Esophagus (tissue), 2 donors: Measurements from ENCODE around the gene NENF. TPM values are rescaled to one million over a fixed set of nuclear protein-coding genes. Genes with fewer than 3 reads are reported as not detected.
"Not testable (repeated sequence)": the region's sequence is repeated elsewhere in the genome, so short reads cannot be mapped to it uniquely, and the experiment has no call there.

Source experiments
- H3K27ac ChIP-seq, 2 donors: one replicate each; pipeline ENCODE4 v1.5.1; 2013; ENCODE audit warnings: low read depth in 2 of 2, mild to moderate bottlenecking in 2 of 2, inconsistent platforms in 1 of 2, low read length in 1 of 2, moderate library complexity in 1 of 2
- H3K27me3 ChIP-seq, 2 donors: one replicate each; pipeline ENCODE4 v1.6.1; 2013; ENCODE audit warnings: low read length in 2 of 2, control low read depth in 1 of 2, mild to moderate bottlenecking in 1 of 2; ENCODE audit not compliant: insufficient read depth in 2 of 2, control insufficient read depth in 1 of 2
- H3K36me3 ChIP-seq, 2 donors: one replicate each; pipeline ENCODE4 v1.6.1; 2013; ENCODE audit warnings: low read length in 1 of 2; ENCODE audit not compliant: control insufficient read depth in 2 of 2, insufficient read depth in 2 of 2
- H3K4me1 ChIP-seq, 2 donors: one replicate each; pipeline ENCODE4 v1.6.1; 2013; ENCODE audit warnings: low read length in 1 of 2; ENCODE audit not compliant: control insufficient read depth in 2 of 2, insufficient read depth in 2 of 2
- H3K4me3 ChIP-seq, 2 donors: one replicate each; pipeline ENCODE4 v1.5.1; 2013; ENCODE audit warnings: low read length in 2 of 2, mild to moderate bottlenecking in 2 of 2, low read depth in 1 of 2, moderate library complexity in 1 of 2
- H3K9me3 ChIP-seq, 2 donors: one replicate each; pipeline ENCODE4 v1.6.1; 2013; ENCODE audit warnings: mild to moderate bottlenecking in 2 of 2, low read depth in 1 of 2, low read length in 1 of 2, moderate library complexity in 1 of 2; ENCODE audit not compliant: control insufficient read depth in 2 of 2, insufficient read depth in 1 of 2
- WGBS, 2 donors: extraction: QIAGEN DNeasy Blood & Tissue Kit; methylation state at CpG; one replicate each; pipeline ENCODE4 v1.1.7; 2013; 5-methylcytosine and 5-hydroxymethylcytosine counted together
- polyA plus RNA-seq, 2 donors: library from polyadenylated mRNA; stranded (reverse); fragments of 200-250 nt; gene quantifications; one replicate each; pipeline ENCODE4 v1.2.3, GENCODE V29; 2013
- donor health status: healthy with polysubstance abuse.
- donor health status: Bipolar disorder and iron deficiency.

The NENF gene
- polyA plus RNA-seq = 10 to 100 TPM; 38.5 to 39.9 TPM

DNA sequence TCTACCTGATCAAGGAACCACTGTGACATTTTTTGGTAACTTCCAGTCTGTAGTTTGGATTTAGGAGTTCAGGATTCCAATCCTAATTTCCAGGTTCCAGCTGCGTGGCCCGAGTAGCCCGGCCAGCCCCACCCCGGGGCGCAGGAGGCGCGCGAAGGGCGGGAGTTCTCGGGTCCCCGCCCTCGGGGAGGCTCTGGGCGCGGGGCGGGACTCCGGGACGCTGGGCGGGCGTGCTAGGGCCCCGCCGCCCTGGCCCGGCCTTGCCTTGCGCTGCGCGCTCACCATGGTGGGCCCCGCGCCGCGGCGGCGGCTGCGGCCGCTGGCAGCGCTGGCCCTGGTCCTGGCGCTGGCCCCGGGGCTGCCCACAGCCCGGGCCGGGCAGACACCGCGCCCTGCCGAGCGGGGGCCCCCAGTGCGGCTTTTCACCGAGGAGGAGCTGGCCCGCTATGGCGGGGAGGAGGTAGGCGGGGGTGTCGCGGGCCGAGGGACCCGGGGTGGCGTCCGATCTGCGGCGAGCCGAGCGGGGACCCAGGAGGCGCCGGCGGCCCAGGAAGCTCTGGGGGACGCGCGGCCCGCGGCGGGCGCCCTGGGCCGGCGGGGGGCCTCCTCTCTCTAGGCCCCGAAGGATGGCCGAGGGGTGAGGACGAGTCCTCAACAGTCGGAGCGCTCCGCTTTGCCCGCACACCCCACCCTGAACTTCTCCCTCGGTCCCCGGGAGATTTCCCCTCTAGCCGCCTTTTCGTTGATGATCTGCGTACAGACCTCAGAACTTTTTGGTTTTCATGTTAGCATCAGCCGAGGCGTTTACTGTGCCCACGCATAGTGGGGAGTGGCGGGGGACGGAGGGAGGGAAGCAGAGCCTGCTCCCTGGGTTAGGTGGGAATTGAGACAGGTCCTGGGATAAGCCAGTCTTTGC is at the start of gene NENF:
TSS of gene NENF (plus strand) at position 260 of the 916 bp plus-strand sequence. CDS start at position 284, 24 bp downstream.
- Histone ChIP-seq H3K4me3 (peak within 1 kb of the TSS; percentile 78 to 92), H3K27me3 (no peaks in the 10 kb centered on the region), H3K9me3 (no peaks in the 10 kb centered on the region), H3K36me3 (no peaks in the 10 kb centered on the region), H3K27ac (peak within 1 kb of the TSS; percentile 66 to 85), H3K4me1 (no peaks in the 10 kb centered on the region)
- WGBS, 2 donors = 1% methylated on average over 63 to 86 of the region's 86 CpGs

DNA sequence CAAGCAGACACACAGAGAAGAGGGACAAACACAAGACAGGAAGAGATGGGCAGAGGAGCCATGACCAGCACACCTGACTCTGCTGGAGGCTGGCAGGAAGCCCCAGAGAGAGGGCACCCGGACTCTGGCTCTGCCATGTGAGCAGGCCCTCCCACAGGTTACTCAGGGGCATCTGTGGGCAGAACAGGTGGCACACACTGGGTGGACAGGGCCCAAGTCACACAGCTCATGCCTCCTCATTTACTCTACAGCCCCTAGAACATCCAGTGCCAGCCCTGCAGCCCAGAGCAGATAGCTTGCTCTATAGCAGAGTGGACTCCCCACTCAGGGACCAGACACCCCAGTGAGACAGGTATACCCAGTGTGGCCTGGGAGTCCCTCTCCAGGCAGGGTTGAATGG is 46.7 kb upstream of the NENF start:
- Histone ChIP-seq H3K27ac (no peak overlapping the region), H3K4me3 (no peak overlapping the region), H3K4me1 (no peaks in the 10 kb centered on the region), H3K27me3 (no peaks in the 10 kb centered on the region), H3K36me3 (peaks cover 13 to 21% of the 10 kb centered on the region in 2 donors), H3K9me3 (no peaks in the 10 kb centered on the region)
- WGBS, 2 donors = 57 to 87% methylated on average over 1 of the region's 1 CpG

DNA sequence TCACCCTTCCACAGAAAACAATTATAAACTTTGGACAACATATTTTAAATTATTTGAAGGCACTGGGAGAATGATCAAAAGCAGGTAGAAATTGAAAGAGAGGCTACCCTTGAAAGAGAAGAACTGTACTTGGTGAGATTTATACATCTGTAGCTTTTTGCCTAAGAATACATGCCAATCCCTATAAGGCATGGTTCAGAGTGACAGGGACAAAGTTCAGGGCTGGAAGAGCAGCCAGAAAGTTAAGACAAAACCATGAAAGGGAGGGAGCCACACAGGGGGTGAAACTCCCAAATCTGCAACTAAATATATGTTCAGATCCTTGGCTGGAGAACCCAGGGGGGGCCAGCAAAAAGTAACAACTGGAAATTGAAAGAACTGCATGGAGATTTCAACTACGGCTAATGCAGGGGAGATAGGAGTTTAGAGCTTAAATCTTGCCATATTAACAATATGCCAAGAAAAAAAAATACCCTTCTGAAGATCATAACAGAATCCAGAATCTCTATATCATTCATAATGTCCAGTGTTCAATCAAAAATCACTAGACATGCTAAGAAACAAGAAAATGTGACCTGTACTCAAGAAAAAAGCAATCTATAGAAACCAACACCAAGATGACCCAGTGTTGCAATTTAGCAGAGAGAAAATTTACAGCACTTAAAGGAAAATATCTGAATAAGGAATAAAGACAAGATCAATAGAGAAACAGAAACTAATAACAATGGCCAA is 43.6 kb upstream of the NENF start:
- H3K4me1 ChIP-seq = no peaks in the 10 kb centered on the region
- no peak overlapping the region for H3K4me3 ChIP-seq
- no peaks in the 10 kb centered on the region for H3K9me3 ChIP-seq
- no peak overlapping the region for H3K27ac ChIP-seq
- peaks cover 13 to 17% of the 10 kb centered on the region in 2 donors for H3K36me3 ChIP-seq
- WGBS, 2 donors = 100% methylated on average over 1 of the region's 1 CpG
- no peaks in the 10 kb centered on the region for H3K27me3 ChIP-seq

DNA sequence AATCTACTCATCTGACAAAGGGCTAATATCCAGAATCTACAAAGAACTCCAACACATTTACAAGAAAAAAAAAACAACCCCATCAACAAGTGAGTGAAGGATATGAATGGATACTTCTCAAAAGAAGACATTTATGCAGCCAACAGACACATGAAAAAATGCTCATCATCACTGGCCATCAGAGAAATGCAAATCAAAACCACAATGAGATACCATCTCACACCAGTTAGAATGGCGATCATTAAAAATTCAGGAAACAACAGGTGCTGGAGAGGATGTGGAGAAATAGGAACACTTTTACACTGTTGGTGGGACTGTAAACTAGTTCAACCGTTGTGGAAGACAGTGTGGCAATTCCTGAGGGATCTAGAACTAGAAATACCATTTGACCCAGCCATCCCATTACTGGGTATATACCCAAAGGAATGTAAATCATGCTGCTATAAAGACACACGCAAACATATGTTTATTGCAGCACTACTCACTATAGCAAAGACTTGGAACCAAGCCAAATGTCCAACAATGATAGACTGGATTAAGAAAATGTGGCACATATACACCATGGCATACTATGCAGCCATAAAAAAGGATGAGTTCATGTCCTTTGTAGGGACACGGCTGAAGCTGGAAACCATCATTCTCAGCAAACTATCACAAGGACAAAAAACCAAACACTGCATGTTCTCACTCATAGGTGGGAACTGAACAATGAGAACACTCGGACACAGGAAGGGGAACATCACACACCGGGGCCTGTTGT is 36.9 kb upstream of the NENF start:
- H3K36me3 ChIP-seq, H3K27me3 ChIP-seq, H3K9me3 ChIP-seq, H3K4me3 ChIP-seq, H3K4me1 ChIP-seq, H3K27ac ChIP-seq: not testable (repeated sequence)
- 94 to 97% methylated on average over 5 of the region's 6 CpGs for WGBS, 2 donors

DNA sequence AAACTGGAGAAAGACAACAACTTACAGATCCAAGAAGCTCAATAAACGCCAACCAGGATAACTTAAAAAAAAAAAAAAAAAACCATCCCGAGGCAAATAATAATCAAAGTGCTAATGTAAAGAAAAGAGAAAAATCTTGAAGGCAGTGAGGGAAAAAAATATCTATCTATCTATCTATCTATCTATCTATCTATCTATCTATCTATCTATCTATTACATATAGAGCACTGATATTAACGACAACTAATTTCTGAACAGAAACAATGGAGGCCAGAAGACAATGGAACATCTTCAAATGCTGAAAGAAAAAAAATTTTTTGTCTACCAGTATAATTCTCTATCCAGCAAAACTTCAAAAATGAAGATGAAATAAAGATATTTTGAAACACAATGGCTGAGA is 36.1 kb upstream of the NENF start:
- Histone ChIP-seq H3K27ac (no peak overlapping the region), H3K36me3 (no peaks in the 10 kb centered on the region), H3K4me1 (no peaks in the 10 kb centered on the region), H3K9me3 (no peaks in the 10 kb centered on the region), H3K4me3 (no peak overlapping the region), H3K27me3 (no peaks in the 10 kb centered on the region)
- 99% methylated on average over 3 of the region's 3 CpGs for WGBS, 2 donors

DNA sequence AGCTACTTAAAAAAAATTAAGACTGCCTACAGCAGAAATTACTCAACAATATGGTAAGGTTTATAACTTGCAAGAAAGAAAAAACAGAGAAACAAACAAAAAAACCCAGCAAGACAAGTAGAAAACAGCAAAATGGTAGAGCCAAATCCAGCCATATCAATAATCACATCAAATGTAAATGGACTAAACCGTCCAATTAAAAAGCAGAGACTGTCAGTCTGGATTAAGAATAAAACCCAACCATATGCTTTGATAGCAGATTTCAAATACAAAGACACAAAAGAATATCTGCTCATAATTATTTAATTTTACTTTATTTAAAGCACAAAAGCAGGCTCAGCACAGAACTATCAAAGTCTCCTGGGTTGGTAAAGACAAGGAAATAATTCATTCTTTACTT is 35.5 kb upstream of the NENF start:
- 95 to 100% methylated on average over 1 of the region's 1 CpG for WGBS, 2 donors
- H3K4me1 ChIP-seq = no peaks in the 10 kb centered on the region
- H3K9me3 ChIP-seq = no peaks in the 10 kb centered on the region
- H3K4me3 ChIP-seq = no peak overlapping the region
- H3K27me3 ChIP-seq = no peaks in the 10 kb centered on the region
- no peaks in the 10 kb centered on the region for H3K36me3 ChIP-seq
- no peak overlapping the region for H3K27ac ChIP-seq

DNA sequence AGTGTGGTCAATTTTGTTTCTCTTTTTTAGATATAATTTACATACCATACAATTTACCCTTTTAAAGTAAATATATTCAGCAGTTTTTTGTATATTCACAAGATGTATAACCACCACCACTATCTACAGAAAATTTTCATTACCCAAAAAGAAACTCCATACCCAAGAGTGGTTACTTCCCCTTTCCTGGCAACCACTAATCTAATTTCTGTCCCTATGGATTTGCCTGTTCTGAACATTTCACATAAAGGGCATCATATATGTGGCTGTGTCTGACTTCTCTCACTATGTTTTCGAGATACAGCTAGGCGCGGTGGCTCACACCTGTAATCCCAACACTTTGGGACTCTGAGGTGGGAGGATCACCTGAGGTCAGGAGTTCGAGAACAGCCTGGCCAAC is 31.7 kb upstream of the NENF start:
- Histone ChIP-seq H3K9me3 (no peaks in the 10 kb centered on the region), H3K27me3 (no peaks in the 10 kb centered on the region)
- WGBS, 2 donors = 97 to 100% methylated on average over 4 of the region's 4 CpGs

DNA sequence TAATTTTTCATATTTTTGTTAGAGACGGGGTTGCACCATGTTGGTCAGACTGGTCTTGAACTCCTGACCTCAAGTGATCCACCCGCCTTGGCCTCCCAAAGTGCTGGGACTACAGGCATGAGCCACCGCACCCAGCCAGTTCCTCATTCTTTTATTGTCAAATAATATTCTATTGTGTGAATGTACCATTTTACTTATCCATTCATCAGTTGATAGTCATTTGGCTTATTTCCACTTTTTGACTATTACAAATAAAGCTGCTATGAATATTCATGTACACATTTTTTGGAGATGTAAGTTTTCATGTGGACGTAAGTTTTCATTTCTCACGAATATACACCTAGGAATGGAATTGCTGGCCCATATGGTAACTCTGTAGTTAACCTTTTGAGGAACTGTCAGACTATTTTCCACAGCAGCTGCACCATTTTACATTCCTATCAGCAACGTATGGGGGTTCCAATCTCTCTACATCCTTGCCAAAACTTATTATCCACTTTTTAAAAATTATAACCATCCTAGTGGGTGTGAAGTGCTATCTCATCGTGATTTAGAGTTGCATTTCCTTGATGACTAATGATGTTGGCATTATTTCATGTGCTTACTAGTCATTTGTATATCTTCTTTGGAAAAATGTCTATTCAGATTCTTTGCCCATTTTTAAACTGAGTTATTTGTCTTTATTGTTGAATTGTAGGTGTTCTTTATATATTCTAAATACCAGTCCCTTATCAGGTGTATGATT is 30.7 kb upstream of the NENF start:
- no peak overlapping the region for H3K4me3 ChIP-seq
- no peaks in the 10 kb centered on the region for H3K27me3 ChIP-seq
- H3K36me3 ChIP-seq = no peaks in the 10 kb centered on the region
- no peaks in the 10 kb centered on the region for H3K9me3 ChIP-seq
- 70 to 75% methylated on average over 7 of the region's 7 CpGs for WGBS, 2 donors
- peak overlapping the region in 1 of 2 donors; percentile 49 for H3K27ac ChIP-seq
- H3K4me1 ChIP-seq = no peaks in the 10 kb centered on the region

More for the DNA sequence above, 31.7 kb upstream of the NENF start:
- Histone ChIP-seq H3K4me1 (no peaks in the 10 kb centered on the region), H3K27ac (no peak overlapping the region), H3K36me3 (no peaks in the 10 kb centered on the region), H3K4me3 (no peak overlapping the region)
